DND-41 (cell line): ENCODE measurements around the gene NME3.

ENCODE experiments used
- ATAC-seq: fragments of 200-7000 bp; cut with Tn5 transposase; 3 replicates; pipeline ENCODE4 v1.9.1; 2021; ENCODE audit warnings: low read depth; ENCODE audit not compliant: insufficient read depth
- DNase-seq: peaks from one replicate; pipeline ENCODE4 v3.0.0-alpha.2; 2020
- H2AFZ ChIP-seq: 2 replicates; pipeline ENCODE4 v1.6.0; 2012; ENCODE audit warnings: low read depth, low read length
- H3K27ac ChIP-seq: 2 replicates; pipeline ENCODE4 v1.5.1; 2012; ENCODE audit warnings: low read length, inconsistent platforms
- H3K27me3 ChIP-seq: fragments of 200-600 bp; sonication (generic); 2 replicates; pipeline ENCODE4 v1.6.0; 2012; ENCODE audit warnings: low read length, mild to moderate bottlenecking, inconsistent platforms; ENCODE audit not compliant: insufficient read depth, poor library complexity
- H3K36me3 ChIP-seq: 2 replicates; pipeline ENCODE4 v1.5.1; 2012; ENCODE audit warnings: low read length, inconsistent platforms; ENCODE audit not compliant: insufficient read depth
- H3K4me1 ChIP-seq: 2 replicates; pipeline ENCODE4 v1.5.1; 2012; ENCODE audit warnings: mild to moderate bottlenecking, low read length; ENCODE audit not compliant: insufficient read depth
- H3K4me2 ChIP-seq: 2 replicates; pipeline ENCODE4 v1.6.0; 2012; ENCODE audit warnings: mild to moderate bottlenecking, moderate library complexity, low read length, inconsistent platforms; ENCODE audit not compliant: insufficient read depth
- H3K4me3 ChIP-seq, 2 experiments: fragments of 200-600 bp in 1 of 2; shearing (Covaris generic) in 1 of 2; 2 replicates each; pipeline ENCODE4 v1.5.1; 2012 to 2016; ENCODE audit warnings: inconsistent platforms in 2 of 2, low read length in 2 of 2, mild to moderate bottlenecking in 2 of 2, low read depth in 1 of 2, moderate library complexity in 1 of 2
- H3K79me2 ChIP-seq: 2 replicates; pipeline ENCODE4 v1.6.0; 2012; ENCODE audit warnings: low read length, inconsistent platforms; ENCODE audit not compliant: insufficient read depth
- H3K9ac ChIP-seq: 2 replicates; pipeline ENCODE4 v1.6.0; 2012; ENCODE audit warnings: low read depth, mild to moderate bottlenecking, inconsistent platforms, low read length, moderate library complexity
- H3K9me3 ChIP-seq: 2 replicates; pipeline ENCODE4 v1.5.1; 2012; ENCODE audit warnings: low read length, moderate library complexity, mild to moderate bottlenecking, inconsistent platforms; ENCODE audit not compliant: insufficient read depth, severe bottlenecking
- H4K20me1 ChIP-seq: 2 replicates; pipeline ENCODE4 v1.6.0; 2012; ENCODE audit warnings: low read length; ENCODE audit not compliant: insufficient read depth
- EZH2 ChIP-seq: IDR thresholded peaks from 3 replicates; pipeline ENCODE4 v1.6.1; 2012; ENCODE audit warnings: borderline replicate concordance, low read depth, mild to moderate bottlenecking, moderate library complexity, low read length, inconsistent platforms; ENCODE audit not compliant: severe bottlenecking
- TF ChIP-seq, protein P1 (sequence below): IDR thresholded peaks from 2 replicates; pipeline ENCODE4 v1.5.1; 2012; ENCODE audit warnings: borderline replicate concordance, low read length, moderate library complexity, mild to moderate bottlenecking; ENCODE audit not compliant: poor library complexity, severe bottlenecking; ENCODE audit errors: extremely low read depth

The NME3 gene

DNA sequence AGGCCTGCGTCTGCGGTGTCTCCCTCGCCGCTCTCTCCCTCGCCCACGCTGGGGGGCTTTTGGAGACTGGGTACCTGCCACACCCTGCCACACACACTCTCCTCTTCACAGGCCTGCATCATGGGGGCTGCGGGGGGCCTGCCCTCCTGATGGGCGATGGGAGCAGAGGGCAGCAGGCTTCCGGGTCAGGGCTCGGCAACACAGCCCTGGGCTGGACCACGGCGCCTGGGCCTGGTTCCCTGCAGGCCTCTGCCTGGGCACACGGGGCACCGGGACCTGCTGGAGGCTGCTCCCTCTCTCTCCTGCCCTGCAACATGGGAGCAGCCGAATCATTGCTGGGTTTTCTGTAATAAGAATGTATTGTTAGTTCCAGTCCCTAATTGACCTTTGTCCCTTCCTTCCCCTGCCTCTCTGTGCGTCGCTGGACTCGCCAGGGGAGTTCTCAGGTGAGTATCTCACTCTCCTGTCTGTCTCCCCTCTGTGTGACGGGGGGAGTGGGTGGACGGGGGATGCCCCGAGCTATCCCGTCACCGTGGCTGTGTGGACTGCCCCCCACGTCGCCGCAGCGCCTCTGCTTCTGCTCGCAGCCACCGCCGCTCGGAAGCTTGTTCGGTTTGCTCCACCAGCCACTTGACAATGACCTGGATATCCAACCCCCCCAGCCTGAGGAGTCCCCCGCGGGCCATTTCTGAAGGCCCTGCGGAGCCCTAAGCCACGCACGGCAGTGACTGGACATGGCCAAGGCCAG is 13.5 kb downstream of the NME3 start:
- no peak for DNase-seq
- H3K36me3 ChIP-seq = peaks cover 58% of the 10 kb centered on the region
- no peaks in the 10 kb centered on the region for H3K4me1 ChIP-seq
- H3K27ac ChIP-seq = no peak overlapping the region
- H3K9me3 ChIP-seq = no peaks in the 10 kb centered on the region
- no peak for TF ChIP-seq EZH2
- TF ChIP-seq, protein P1, sequence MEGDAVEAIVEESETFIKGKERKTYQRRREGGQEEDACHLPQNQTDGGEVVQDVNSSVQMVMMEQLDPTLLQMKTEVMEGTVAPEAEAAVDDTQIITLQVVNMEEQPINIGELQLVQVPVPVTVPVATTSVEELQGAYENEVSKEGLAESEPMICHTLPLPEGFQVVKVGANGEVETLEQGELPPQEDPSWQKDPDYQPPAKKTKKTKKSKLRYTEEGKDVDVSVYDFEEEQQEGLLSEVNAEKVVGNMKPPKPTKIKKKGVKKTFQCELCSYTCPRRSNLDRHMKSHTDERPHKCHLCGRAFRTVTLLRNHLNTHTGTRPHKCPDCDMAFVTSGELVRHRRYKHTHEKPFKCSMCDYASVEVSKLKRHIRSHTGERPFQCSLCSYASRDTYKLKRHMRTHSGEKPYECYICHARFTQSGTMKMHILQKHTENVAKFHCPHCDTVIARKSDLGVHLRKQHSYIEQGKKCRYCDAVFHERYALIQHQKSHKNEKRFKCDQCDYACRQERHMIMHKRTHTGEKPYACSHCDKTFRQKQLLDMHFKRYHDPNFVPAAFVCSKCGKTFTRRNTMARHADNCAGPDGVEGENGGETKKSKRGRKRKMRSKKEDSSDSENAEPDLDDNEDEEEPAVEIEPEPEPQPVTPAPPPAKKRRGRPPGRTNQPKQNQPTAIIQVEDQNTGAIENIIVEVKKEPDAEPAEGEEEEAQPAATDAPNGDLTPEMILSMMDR = no peak
- no peak overlapping the region for H3K4me3 ChIP-seq
- H3K4me2 ChIP-seq = no peak overlapping the region
- no peak for ATAC-seq
- H3K27me3 ChIP-seq = no peaks in the 10 kb centered on the region
- no peak overlapping the region for H3K9ac ChIP-seq
- H4K20me1 ChIP-seq = peaks cover under 1% of the 10 kb centered on the region; the same call in 1 of the 2 replicates
- no peak overlapping the region for H2AFZ ChIP-seq
- no peaks in the 10 kb centered on the region for H3K79me2 ChIP-seq

DNA sequence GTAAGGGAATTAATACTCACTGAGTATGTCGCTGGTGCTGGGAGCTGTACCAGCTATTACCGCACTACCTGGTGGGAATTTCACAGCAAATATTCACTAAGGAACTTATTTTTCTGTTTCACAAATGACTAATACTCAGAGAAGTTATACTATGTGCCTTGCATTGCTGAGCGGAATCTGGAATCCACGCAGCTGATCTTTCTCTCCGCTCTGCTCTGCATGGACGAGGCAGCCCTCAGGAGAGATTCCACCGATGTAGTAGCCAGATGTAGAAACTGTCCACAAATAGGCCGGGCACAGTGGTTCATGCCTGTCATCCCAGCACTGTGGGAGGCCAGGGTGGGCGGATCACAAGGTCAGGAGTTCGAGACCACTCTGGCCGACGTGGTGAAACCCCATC is 17.1 kb downstream of the NME3 start:
- Histone ChIP-seq H2AFZ (no peak overlapping the region), H3K4me2 (no peak overlapping the region), H3K27ac (no peak overlapping the region), H3K36me3 (peaks cover 53% of the 10 kb centered on the region), H3K27me3 (no peaks in the 10 kb centered on the region), H3K9me3 (no peaks in the 10 kb centered on the region), H3K4me1 (no peaks in the 10 kb centered on the region), H3K9ac (no peak overlapping the region), H3K79me2 (no peaks in the 10 kb centered on the region), H4K20me1 (peaks cover 4% of the 10 kb centered on the region; the same call in 1 of the 2 replicates), H3K4me3 (no peak overlapping the region)
- TF ChIP-seq, protein P1 = no peak
- TF ChIP-seq EZH2 = no peak
- DNase-seq (no peak), ATAC-seq (no peak)

DNA sequence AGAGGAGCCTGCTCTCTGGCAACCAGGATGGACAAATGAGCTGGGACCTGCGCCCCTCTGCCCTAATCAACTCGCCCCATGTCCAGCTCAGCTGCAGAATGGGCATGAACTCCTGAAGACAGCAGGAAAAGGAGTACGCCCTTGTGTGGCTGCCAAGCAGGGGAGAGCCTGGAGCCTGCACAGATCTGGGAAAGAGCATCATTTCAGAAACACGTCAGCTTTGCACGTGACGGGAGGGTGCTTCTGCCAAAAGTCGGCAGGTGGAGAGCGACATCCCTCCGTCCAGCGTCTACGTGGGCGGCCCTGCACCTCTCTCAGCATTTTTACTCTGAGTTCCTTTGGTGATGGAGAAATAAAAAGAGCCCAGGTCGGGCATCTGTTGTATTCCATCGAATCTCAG is 18.5 kb downstream of the NME3 start:
- H3K9me3 ChIP-seq = no peaks in the 10 kb centered on the region
- H3K27me3 ChIP-seq = no peaks in the 10 kb centered on the region
- H2AFZ ChIP-seq = no peak overlapping the region
- no peaks in the 10 kb centered on the region for H3K4me1 ChIP-seq
- H4K20me1 ChIP-seq = peaks cover 4% of the 10 kb centered on the region; the same call in 1 of the 2 replicates
- H3K79me2 ChIP-seq = no peaks in the 10 kb centered on the region
- H3K4me3 ChIP-seq = no peak overlapping the region
- H3K36me3 ChIP-seq = peaks cover 60% of the 10 kb centered on the region
- no peak for DNase-seq
- H3K9ac ChIP-seq = no peak overlapping the region
- H3K4me2 ChIP-seq = no peak overlapping the region
- TF ChIP-seq, protein P1 = no peak
- no peak for TF ChIP-seq EZH2
- H3K27ac ChIP-seq = no peak overlapping the region
- ATAC-seq = no peak
